HFFc6 (cell line): ENCODE data around the gene OR8J3. TPM values are rescaled to one million over a fixed set of nuclear protein-coding genes. Genes with fewer than 3 reads are reported as not detected.
"Not testable (repeated sequence)": the region's sequence is repeated elsewhere in the genome, so short reads cannot be mapped to it uniquely, and the experiment has no call there.

Experiments
- DNase-seq: peaks from one replicate; pipeline ENCODE4 v3.0.0-alpha.2; 2018
- H3K27ac Mint-ChIP-seq: 2 replicates; pipeline ENCODE4 v1.8.0; 2020; ENCODE audit warnings: mild to moderate bottlenecking, mixed read lengths
- H3K27me3 Mint-ChIP-seq: 2 replicates; pipeline ENCODE4 v1.8.0; 2021; ENCODE audit warnings: mild to moderate bottlenecking, moderate library complexity, mixed read lengths; ENCODE audit not compliant: insufficient read depth
- H3K36me3 Mint-ChIP-seq: 2 replicates; pipeline ENCODE4 v1.8.0; 2021; ENCODE audit warnings: low read depth, mixed read lengths
- H3K4me1 Mint-ChIP-seq: 2 replicates; pipeline ENCODE4 v1.8.0; 2020; ENCODE audit warnings: low read depth, mixed read lengths
- H3K4me3 Mint-ChIP-seq: 2 replicates; pipeline ENCODE4 v1.8.0; 2020; ENCODE audit warnings: mild to moderate bottlenecking, moderate library complexity, mixed read lengths
- H3K9me3 Mint-ChIP-seq: 2 replicates; pipeline ENCODE4 v1.8.0; 2020; ENCODE audit warnings: mild to moderate bottlenecking, mixed read lengths
- total RNA-seq, 6 experiments: library from RNA; stranded (reverse); fragmentation: NEBNext Ultra II Directional; extraction: Animal tissue kit (Norgen Biotek cat#: 25700); gene quantifications; 2 replicates in 1 of 6; 3 replicates in 5 of 6; pipeline ENCODE4 v1.2.3, GENCODE V29; 2021
- TF ChIP-seq, protein P1 (sequence below): fragments of 200-600 bp; sonication (generic); IDR thresholded peaks from 2 replicates; pipeline ENCODE4 v1.5.0; 2021; ENCODE audit warnings: antibody characterized with exemption, mild to moderate bottlenecking

OR8J3 gene
- total RNA-seq, 6 experiments from 2014 or later = not detected

- DNase-seq = no peak
- Mint-ChIP-seq H3K36me3 (no peaks in the 10 kb centered on the region), H3K9me3 (peaks cover 6% of the 10 kb centered on the region; the same call in 1 of the 2 replicates), H3K27ac (no peak overlapping the region), H3K4me3 (no peak overlapping the region), H3K27me3 (no peaks in the 10 kb centered on the region), H3K4me1 (no peaks in the 10 kb centered on the region)
- TF ChIP-seq, protein P1, sequence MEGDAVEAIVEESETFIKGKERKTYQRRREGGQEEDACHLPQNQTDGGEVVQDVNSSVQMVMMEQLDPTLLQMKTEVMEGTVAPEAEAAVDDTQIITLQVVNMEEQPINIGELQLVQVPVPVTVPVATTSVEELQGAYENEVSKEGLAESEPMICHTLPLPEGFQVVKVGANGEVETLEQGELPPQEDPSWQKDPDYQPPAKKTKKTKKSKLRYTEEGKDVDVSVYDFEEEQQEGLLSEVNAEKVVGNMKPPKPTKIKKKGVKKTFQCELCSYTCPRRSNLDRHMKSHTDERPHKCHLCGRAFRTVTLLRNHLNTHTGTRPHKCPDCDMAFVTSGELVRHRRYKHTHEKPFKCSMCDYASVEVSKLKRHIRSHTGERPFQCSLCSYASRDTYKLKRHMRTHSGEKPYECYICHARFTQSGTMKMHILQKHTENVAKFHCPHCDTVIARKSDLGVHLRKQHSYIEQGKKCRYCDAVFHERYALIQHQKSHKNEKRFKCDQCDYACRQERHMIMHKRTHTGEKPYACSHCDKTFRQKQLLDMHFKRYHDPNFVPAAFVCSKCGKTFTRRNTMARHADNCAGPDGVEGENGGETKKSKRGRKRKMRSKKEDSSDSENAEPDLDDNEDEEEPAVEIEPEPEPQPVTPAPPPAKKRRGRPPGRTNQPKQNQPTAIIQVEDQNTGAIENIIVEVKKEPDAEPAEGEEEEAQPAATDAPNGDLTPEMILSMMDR = no peak
These were observed 23.8 kb upstream of the OR8J3 start for GRCh38 chr11:56163804-56164203.

GRCh38 chr11:56160217-56160616 is 20.2 kb upstream of the OR8J3 start, which contains the start of gene OR8K5:
Gene OR8K5 (minus strand): TSS chr11:56160317. CDS start chr11:56160317, 0 bp downstream.
- no peaks in the 10 kb centered on the region for H3K36me3 Mint-ChIP-seq
- no peaks in the 10 kb centered on the region for H3K27me3 Mint-ChIP-seq
- H3K4me3 Mint-ChIP-seq = no peak within 1 kb of the TSS
- peaks cover 8% of the 10 kb centered on the region for H3K9me3 Mint-ChIP-seq
- no peak for DNase-seq
- no peak within 1 kb of the TSS for H3K27ac Mint-ChIP-seq
- TF ChIP-seq, protein P1 = no peak
- H3K4me1 Mint-ChIP-seq = no peaks in the 10 kb centered on the region

DNA sequence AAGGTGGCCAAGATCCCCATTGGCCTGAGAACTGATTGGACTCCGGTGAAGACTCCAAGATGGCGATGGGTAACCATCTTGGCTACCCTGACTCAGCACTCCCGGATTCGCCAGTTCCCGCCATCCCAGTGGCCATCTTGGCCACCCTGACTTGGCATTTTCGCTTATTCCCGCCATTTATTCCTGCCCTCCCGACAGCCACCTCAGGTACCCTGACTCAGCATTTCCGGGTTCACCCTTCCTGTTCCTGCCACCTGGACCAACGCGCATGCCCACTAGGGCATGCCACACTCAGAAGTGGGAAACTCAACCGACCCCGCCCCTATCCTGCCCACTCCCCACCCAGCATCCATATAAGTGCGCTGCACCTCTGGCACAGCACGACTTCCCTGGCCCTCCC is 12.3 kb upstream of the OR8J3 start:
- Mint-ChIP-seq H3K27ac (no peak overlapping the region), H3K27me3 (no peaks in the 10 kb centered on the region; the same call in 1 of the 2 replicates), H3K9me3 (peaks cover 48% of the 10 kb centered on the region), H3K4me3 (no peak overlapping the region), H3K4me1 (no peaks in the 10 kb centered on the region), H3K36me3 (no peaks in the 10 kb centered on the region)
- DNase-seq = no peak
- TF ChIP-seq, protein P1 = no peak

DNA sequence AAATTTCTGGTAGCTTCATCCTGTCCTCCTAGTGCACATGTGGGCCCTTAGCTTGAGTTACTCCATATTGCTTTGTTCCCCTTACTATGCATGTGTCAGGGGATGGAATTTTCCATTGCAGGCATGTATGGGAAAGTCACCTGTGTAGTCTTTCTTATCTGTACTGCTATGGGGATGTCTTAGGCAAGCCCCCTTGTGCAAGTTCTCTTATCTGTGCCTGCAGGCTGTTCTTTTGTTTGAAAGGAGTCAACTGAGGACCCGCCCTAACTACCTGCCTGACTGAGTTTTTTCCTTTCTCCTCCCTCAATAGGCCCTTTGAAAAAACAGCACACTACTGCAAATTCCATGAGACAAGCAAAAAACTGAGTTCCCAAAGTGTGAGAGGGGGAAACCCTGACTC is 11.4 kb upstream of the OR8J3 start:
- Mint-ChIP-seq H3K36me3 (no peaks in the 10 kb centered on the region), H3K9me3 (peaks cover 42% of the 10 kb centered on the region), H3K27me3 (no peaks in the 10 kb centered on the region; the same call in 1 of the 2 replicates), H3K27ac (no peak overlapping the region), H3K4me3 (no peak overlapping the region), H3K4me1 (no peaks in the 10 kb centered on the region)
- TF ChIP-seq, protein P1 = no peak
- DNase-seq = no peak

- H3K27ac Mint-ChIP-seq, H3K4me3 Mint-ChIP-seq, H3K36me3 Mint-ChIP-seq, H3K4me1 Mint-ChIP-seq, H3K27me3 Mint-ChIP-seq, DNase-seq: not testable (repeated sequence)
- peaks cover 33% of the 10 kb centered on the region for H3K9me3 Mint-ChIP-seq
These were observed 3.7 kb upstream of the OR8J3 start for GRCh38 chr11:56143681-56144080.

GRCh38 chr11:56122073-56122472 is 17.9 kb downstream of the OR8J3 start, which contains the start of gene OR8H3:
Gene OR8H3 (plus strand): TSS chr11:56122373. CDS start chr11:56122373, 0 bp downstream.
- TF ChIP-seq, protein P1 = no peak
- Mint-ChIP-seq H3K4me1 (no peaks in the 10 kb centered on the region), H3K9me3 (peaks cover 18% of the 10 kb centered on the region)

More at GRCh38 chr11:56122073-56122472, 17.9 kb downstream of the OR8J3 start, which contains the start of gene OR8H3:
- Mint-ChIP-seq H3K4me3 (no peak within 1 kb of the TSS), H3K27me3 (no peaks in the 10 kb centered on the region; the same call in 1 of the 2 replicates), H3K27ac (no peak within 1 kb of the TSS), H3K36me3 (no peaks in the 10 kb centered on the region)
- DNase-seq = no peak
